AG08396 (cell line): ENCODE results near the gene POU2AF3.
"Not testable (repeated sequence)": the region's sequence is repeated elsewhere in the genome, so short reads cannot be mapped to it uniquely, and the experiment has no call there.

ENCODE experiments used
- DNase-seq: peaks from one replicate; pipeline ENCODE4 v3.0.0; 2012; ENCODE audit warnings: low spot score, mixed read lengths

The POU2AF3 gene, protein sequence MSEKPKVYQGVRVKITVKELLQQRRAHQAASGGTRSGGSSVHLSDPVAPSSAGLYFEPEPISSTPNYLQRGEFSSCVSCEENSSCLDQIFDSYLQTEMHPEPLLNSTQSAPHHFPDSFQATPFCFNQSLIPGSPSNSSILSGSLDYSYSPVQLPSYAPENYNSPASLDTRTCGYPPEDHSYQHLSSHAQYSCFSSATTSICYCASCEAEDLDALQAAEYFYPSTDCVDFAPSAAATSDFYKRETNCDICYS

DNA sequence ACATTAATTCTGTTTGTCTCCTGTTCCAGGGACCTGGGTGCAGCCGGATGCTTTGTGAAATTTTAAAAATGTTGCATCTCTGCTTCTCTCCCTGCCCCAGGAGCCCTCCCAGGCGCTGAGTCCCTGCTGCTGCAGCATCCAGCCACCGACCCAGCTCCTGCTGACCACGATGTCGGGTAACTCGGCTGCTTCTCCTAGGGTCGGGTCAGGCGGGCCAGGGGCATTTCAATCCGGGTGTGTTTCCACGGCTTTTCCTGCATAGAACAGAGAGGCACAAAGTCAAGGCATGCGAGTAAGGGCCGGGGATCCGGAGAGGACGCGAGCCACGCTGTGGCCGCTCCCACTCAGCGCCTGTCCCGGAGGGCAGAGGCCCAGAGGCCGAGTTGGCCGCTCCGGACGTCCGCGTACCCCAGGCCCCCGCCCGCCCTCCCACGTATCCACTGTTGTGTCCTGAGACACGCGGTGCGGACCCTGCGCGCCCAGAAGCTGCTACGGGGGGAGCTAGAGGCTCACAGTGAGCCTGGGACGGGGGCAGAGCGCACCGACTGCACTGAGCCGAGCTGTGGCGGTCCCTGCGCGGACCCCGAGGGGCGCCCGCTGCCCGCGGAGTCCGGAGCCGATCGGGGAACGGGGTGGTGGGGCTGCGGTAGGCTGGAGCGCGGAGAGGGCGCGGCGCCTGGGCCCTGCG, at the start of gene POU2AF3:
Gene POU2AF3, plus strand, starts transcription at position 134 of the 688 bp plus-strand sequence. Its CDS starts 36 bp downstream, at position 170.
- DNase-seq, result no peak

- DNase-seq, result no peak
Observed at GRCh38 chr11:111250936-111251335, 47.4 kb upstream of the POU2AF3 start.

GRCh38 chr11:111253131-111253530, 45.2 kb upstream of the POU2AF3 start:
- DNase-seq, result no peak

DNA sequence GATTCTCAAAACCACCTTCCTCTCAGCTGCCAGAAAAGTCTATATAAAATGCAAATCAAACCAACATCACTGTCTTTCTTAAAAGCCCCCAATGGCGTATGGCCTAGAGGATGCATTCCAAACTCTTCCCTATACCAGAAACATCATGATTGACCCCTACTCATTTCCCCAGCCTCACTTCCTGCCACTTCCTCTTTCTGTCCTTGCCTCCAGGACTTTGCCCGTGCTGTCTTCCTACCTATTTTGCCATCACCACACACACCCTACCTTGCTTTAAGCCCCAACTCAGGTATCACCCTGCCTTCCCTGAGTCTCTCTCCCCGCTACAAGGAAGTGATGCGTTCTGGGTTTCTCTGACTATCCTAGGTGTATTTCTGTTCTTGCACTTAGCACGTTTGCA, 44.7 kb upstream of the POU2AF3 start:
- no peak for DNase-seq

- no peak for DNase-seq
Observed at GRCh38 chr11:111258046-111258445, 40.3 kb upstream of the POU2AF3 start.

GRCh38 chr11:111259896-111260295, 38.5 kb upstream of the POU2AF3 start:
- no peak for DNase-seq

DNA sequence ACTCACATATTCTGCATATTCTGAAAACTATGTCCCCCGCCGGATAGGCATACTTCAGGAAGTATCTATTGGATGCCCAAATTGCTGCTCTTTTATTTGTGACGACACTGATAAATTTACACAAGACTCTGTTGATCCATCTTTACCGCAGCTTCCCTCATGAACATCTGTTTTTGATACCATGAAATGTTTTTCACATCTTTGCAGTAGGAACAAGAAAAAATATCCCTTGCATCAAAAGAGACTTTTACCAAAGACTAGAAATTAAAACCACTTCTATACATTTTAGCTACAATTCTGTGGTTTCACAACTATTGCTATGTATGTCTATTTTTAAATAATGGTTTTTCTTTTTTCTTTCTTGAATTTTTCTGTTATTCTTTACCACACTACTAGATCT, 37.5 kb upstream of the POU2AF3 start:
- DNase-seq, result no peak

DNA sequence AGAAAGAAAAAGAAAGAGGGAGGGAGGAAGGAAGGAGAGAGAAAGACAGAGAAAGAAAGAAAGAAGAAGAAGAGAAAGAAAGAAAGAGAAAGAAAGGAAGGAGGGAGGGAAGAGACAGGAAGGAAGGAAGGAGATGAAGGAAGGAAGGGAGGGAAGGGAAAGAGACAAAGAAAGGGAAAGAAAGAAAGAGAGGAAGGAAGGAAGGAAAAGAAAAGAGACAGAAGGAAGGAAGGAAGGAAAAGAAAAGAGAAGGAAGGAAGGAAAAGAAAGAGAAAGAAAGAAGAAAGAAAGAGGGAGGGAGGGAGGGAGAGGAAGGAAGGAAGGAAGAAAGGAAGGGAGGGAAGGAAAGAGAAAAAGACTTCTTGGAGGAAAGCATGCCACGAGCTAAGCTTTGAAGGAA, 33.7 kb upstream of the POU2AF3 start:
- DNase-seq, result no peak

GRCh38 chr11:111265421-111265820, 32.9 kb upstream of the POU2AF3 start:
- no peak for DNase-seq

- not testable (repeated sequence) for DNase-seq
Observed at GRCh38 chr11:111268303-111268702, 30.0 kb upstream of the POU2AF3 start.

GRCh38 chr11:111269146-111269868, 29.0 kb upstream of the POU2AF3 start:
- no peak for DNase-seq

DNA sequence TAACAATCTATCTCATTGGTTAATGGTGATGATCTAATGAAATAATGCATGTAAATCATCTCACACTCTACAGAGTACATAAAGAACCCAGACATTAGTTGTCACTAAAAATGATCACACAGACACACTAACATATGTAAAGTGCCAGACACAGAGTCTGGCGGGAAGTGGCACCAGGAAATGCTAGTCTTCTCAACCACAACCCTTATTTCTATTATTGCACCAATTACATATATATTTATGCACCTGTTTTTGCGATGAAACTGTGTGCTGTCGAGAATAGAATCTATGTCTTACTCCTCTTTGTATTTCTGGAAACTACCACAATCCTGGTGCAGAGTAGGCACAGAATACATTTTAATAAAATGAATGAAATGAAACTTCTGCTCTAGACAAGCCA, 25.9 kb upstream of the POU2AF3 start:
- DNase-seq, result no peak

DNA sequence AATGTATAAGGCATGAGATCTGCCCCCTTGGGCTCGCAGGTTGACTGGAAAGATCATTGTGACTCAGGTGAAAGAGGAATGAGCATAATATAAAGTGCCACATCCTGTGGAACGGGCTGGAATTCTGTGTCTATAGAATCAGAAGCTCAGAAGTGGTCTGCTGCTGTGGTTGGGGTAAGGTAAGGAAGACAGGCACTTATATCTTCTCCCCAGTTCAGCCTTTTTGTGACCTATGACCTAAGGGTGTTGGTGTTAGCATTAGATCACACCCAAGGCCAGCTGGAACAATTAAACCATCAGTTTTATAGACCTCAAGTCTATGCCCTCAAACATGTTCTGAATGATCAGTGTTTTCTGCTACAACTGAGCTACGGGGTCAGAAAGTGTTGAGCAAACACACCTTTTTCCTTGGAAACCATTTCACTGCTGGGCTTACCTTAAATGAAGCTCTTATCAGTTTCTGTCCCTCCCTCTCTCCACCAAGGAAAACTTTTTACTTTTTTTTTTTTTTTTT, 15.7 kb upstream of the POU2AF3 start:
- DNase-seq, result no peak

DNA sequence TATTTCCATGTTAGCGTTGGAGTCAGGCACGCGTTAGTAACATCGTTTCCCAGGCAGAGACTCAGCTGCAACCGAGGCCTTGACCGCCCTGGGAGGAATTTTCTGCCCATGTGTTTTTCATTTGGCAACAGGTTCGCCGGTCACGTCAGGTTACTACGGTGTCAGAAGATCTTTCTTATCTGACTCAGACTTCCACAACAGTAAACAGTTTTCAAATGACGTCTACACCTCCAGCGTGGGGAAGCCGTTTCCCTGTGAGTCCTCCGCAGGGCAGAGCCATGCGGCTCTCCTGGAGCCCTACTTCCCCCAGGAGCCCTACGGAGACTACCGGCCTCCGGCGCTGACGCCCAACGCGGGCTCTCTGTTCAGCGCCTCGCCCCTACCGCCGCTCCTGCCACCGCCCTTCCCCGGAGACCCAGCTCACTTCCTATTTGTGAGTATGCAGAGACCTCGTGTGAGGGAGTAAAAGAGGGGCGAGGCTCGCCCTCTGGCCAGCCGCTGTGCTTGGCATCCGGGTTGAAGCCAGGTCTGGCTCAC, 14.3 kb upstream of the POU2AF3 start:
- DNase-seq, result no peak

DNA sequence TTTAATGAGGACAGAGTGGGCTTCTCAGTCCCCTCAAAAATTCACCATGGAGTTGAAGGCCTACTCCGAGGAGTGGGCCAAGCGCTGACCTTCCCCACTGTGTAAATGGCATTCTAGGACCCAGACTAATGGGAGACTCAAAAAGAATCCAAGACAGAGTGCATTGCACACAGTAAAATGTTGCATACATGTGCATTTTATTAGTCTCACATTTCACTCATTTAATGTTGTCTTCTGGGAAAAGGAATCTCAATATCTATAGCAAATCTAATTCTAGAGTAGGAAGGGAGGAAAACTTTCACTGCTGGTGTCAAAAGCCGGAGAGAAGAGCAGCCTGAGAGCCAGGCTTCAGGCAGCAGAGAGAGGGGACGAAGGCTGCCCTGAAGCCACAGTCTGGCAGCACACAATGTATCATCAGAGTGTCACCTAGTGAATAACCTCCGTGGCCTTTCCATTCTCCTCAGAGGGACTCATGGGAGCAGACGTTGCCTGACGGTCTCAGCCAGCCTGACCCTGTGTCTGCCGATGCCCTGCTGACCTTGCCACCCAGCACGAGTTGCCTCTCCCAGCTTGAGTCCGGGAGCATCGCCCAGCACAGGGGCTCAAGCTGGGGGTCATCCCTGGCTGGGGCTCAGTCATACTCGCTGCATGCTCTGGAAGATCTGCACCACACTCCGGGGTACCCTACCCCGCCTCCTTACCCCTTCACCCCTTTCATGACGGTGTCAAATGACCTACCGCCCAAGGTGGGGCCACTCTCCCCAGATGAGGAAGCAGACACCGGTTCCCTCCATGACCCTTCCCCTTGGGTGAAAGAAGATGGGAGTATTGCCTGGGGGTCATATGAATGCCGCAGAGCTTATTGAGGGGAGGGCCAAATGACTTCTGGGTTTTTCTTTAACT, 12.9 kb upstream of the POU2AF3 start:
- no peak for DNase-seq

DNA sequence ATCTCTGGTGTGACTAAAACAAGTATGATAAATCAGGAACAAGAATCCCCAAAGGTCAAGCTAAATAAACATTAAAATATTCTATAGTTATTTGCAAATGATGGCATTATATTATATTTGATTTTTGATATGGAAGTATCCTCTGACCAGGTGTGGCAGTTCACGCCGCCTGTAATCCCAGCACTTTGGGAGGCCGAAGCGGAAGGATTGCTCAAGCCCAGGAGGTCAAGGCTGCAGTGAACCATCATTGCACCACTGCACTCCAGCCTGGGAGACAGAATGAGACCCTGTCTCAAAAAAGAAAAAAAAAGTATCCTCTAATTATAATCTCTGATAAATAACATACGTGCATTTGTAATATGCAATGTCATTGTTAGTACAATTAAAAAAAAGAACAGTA, 6.6 kb upstream of the POU2AF3 start:
- DNase-seq, result no peak

GRCh38 chr11:111292408-111292807, 5.9 kb upstream of the POU2AF3 start:
- not testable (repeated sequence) for DNase-seq

GRCh38 chr11:111296196-111296595, 2.1 kb upstream of the POU2AF3 start:
- no peak for DNase-seq

DNA sequence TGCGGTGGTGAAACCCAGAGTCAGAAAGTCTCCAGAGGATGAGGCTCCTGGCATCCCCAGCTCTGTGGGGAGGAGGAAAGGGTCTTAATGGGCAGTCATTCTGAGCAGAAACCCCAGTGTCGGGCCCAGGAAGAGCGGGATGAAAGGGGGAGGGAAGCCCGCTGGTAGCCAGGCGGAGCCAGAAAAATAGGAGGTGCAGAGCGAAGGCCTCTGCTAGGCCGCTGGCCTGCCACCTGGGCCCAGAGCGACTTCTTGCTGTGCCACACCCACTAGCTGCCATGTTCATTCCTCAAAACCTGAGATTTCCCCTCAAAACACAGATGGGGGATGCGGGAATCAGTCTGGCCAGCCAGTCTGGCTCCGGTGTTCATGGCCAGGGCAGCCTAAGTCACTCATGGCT, 650 bp upstream of the POU2AF3 start:
- DNase-seq, result no peak

DNA sequence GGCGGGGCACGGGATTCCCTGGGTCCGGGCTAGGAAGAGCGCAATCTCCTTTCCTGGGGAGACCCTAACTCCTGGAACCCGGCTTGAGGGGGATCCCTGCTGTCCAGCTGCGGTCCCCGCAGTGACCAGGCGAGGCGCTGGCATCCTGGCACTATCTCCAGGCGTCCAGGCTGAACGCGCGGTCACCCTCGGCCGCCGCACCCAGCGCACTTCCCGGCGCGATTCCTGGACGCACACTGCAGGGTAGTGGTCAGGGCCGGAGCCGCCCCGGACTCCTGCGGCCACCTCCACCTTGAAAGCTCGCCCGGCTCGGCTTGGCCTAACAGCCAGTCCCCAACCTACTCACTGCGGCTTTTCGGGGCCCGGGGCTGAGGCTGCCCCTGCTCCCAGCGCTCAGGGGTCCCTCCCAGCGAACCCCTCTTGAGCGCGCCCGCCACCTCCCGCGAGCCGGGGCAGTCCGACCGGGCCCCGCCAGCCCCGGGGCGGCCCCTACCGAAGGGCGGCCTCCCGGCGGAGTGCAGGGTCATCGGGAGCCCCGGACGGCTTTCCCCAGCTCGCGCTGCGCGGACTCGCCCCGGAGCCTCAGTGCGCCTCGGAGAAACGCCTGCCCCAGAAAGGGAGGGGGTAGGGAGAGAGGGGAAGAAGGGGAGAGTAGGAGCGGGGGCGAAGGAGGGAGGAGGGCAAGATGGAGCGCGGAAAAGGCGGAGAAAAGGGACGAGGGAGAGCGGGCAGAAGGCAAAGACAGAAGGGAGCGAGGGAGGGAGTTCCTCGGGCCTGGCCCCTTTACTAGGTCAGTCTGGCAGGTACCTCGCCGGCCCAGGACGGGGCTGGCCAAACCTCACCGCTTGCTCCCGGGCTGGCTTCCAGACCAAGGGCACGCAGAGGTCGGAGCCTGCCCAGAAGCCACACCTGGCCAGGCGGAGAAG, 1.0 kb downstream of the POU2AF3 start:
- peak; percentile 74 for DNase-seq
